Measurements from ENCODE around the gene ICA1L.
"Not testable (repeated sequence)": the region's sequence is repeated elsewhere in the genome, so short reads cannot be mapped to it uniquely, and the experiment has no call there.

Gene ICA1L

DNA sequence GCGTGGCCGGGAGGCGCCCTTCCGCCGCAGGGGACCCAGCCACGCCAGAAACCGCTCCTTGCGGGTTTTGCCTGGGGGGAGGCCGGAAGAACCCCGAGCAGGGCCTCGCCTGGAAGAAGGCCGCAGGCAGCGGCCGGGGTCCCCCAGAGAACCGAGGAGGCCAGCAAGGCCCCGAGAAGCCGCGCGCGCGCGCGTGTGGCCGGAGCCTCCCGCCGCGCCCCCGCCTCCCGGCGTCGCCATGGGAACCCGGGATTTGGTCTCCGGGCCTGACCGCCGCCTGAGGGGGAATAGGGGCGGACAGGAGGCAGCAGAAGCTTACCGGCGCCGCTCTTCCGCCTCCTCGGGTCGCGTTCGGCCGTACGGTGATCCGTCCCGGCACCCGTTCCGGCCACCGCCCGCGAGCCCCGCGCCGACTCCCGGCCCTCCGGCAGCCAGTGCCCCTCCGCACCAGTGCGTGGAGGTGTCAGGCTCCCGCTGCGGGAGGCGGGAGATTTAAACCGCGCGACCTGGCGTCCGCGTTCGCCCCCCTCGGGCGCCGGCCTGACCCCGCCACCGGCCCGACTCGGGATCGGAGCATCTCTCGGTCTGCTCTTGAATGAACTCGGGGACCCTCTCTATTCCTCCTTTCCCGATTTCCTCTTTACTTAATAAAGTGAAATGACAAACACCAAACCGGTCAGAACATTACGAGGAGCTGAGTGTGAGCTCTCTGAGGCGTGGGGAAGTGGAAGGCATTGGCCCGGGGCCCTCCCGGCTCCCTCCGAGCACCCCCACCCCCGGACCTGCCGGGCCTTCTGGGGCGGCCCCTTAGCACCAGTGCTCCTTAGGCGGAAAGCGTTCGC is at the start of gene ICA1L:
ICA1L (minus strand) TSS at position 467 of the 842 bp plus-strand sequence. CDS start 42,757 bp downstream, outside the sequence.
- DNase-seq = peak; percentile 34 to 54

DNA sequence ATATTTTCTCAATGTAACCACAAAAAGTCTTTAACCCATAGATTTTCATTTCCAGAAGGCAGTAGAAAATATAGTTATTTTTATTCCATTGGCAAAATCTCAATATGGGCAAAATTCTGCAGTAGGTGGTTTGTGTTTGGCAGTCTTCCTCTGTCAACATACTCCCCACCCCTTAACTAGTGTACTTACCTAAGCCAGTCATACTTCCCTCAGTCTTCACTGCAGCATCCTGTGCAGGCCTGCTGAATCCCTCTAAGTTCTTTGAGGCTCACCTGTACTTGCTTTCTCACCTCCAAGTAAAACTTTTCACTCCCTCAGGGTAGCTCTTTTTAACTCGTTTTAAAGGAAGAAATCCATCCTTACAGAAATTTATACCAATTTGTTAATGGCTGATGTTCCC is 47.3 kb upstream of the ICA1L start:
- no peak for DNase-seq

DNA sequence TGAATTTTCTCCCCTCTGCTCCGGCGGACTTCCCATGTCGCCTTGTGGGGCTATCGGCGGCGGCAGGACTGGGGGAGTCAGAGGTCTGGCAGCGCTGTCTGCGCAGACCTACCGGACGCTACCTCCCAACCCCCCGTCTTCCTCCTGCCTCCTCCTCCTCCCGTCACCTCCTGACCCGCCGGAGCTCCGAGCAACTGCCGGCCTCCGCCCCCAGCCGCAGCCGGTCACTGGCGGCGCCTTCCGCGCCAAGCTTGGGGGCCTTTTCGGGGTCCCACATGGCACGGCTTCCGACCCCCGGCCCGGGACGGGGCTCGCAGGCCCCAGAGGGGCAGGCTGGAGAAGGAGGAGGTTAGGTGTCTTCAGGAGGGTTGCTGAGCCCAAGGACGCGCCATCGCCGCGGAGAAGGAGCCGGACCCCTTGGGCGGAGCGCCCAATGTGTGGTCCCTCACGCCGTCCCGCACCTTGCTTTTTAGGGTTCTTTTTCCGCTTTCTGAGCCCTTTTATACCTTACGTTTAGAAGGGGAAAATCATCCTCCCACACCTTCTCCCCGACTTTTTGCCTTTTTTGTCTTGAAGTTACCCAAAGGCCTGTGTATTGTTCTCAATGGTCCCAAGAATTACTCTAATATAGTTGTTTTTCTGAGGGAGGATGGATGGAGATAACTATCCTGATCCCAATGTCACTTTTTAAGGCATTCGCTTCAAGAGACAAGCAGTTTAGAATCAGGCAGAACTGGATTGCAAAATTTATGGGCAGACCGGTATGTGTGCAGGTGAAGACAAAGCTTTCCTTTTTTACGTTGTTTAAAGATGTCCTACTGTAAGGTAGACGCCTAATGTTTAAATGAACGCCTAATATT is 41.0 kb upstream of the ICA1L start:
- not testable (repeated sequence) for DNase-seq

DNA sequence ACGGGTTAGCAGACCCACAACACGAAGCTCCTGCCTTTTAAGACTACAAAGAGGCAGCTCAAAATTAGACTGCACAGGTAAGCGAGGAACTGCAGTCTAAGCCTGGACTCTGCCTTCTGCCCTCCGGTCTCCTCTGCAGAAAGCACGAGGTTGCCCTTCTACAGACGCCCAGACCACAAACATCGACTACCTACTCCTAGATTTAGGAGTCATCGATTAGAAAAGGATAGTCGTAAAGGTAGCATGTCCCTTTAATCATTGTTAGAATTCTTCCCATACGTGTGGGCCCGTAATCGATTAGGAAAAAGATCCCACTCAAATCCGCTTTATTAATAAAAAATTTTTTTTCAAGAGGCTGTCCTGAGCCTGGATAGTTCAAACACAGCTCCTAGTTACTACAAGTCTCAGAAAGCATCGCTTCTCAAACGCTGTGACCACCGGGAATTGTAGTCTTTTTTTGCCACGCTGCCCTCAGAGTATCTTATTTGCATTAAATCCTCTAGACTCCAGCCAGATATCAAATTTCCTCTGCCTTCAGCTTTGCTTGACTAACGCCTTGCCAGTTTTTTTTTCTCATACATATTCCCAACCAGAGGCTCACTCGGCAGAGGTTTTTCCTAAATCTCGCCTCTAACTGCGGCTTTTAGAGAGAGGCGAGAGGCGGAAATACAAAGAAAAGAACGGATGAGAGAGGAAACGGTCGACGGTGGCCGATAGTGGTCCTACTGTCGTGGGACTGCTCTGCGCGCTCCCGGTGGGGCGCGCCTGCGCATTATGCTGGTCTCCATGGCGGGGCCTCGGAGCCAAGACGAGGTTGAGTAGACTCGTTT is 40.2 kb upstream of the ICA1L start, which contains the start of the genes CARF and WDR12:
CARF (plus strand) TSS at position 764 of the 830 bp plus-strand sequence. CDS start 29,628 bp downstream, outside the sequence.
WDR12 (minus strand) TSS at position 162 of the 830 bp plus-strand sequence. CDS start 197 bp downstream, outside the sequence.
- peak; percentile 82 to 84 for DNase-seq

DNA sequence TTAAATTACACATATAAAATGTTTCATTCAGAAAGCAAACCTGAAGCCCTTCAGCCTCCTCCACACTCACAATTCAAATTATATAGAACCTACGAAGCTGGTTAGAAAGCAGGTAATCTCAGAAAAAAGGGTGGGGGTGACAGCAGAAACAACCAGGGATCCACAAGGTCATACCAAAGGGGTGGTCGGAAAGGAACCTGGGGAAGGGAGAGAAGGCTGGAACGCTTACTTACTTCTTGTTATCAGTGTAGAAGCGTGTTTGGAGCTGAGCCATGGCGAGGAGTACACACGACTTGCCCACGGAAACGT is 39.6 kb upstream of the ICA1L start:
- no peak for DNase-seq

DNA sequence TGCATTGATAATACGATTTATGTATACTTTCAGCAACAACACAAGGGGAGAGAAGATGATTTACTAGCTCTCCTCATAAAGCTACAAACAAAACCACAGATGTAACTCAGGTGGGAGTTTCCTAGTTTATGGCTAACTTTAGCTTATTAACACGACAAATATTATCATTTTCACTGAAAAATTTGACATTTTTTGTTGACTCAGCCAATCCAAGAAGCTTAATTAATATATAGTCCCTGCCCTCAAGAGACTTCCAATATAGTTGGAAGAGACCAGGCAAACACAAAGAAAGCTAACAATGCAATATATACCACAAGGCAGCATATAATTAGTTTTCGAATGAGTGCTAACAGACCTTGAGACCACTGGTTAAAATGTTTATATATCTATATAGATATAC is 39.1 kb upstream of the ICA1L start:
- no peak for DNase-seq

DNA sequence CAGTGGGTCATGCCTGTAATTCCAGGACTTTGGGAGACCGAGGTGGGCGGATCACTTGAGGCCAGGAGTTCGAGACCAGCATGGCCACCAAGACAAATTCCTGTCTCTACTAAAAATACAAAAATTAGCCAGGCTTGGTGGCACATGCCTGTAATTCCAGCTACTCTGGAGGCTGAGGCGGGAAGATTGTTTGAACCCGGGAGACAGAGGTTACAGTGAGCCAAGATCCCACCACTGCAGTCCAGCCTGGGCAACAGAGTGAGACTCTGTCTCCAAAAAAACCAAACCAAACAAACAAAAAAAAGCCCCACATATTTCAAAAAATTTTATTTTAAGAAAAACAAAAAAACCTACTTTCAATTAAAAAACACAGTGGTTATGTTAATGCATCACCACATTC is 38.7 kb upstream of the ICA1L start:
- not testable (repeated sequence) for DNase-seq

DNA sequence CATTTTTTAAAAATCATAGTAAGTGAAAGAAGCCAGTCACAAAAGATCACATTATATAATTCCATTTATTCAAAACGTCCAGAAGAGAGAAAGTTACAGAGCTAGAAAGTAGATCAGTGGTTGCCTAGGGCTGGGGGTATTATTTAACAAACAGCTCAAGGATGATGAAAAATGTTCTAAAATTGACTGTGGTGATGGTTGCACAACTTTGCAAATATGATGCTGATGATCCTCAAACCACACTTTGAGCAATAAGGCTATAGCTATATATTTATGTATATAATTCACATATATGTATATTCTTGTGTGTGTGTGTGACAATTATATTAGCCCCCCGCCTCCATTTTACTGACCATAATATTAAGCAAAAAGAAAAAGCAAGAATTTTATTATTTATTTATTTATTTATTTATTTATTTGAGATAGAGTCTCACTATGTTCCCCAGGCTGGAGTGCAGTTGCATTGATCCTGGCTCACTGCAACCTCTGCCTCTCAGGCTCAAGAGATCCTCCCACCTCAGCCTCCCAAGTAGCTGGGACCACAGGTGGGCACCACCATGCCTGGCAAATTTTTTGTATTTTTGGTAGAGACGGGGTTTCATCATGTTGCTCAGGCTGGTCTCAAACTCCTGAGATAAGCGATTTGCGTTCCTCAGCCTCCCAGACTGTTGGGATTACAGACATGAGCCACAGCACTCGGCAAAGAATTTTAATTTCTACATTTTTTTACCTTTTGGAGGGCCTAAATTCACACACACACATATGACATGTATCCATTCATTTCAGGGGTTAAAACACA is 38.0 kb upstream of the ICA1L start:
- DNase-seq = no peak

DNA sequence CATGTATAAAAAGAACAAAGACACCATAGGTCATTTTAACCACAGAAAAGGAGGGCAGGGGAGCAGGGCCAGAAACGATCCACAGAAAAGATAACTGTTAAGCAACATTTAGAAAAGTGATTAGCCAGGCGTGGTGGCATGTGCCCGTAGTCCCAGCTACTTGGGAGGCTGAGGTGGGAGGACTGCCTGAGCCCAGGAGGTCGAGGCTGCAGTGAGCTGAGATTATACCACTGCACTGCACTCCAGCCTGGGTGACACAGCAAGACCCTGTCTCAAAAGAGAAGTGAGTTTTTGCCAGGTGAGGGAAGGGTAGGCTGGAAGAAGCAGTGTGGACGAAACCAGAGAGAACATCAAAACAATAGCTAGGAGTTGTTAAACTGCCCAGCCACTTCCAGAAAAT is 36.6 kb upstream of the ICA1L start:
- DNase-seq = no peak

DNA sequence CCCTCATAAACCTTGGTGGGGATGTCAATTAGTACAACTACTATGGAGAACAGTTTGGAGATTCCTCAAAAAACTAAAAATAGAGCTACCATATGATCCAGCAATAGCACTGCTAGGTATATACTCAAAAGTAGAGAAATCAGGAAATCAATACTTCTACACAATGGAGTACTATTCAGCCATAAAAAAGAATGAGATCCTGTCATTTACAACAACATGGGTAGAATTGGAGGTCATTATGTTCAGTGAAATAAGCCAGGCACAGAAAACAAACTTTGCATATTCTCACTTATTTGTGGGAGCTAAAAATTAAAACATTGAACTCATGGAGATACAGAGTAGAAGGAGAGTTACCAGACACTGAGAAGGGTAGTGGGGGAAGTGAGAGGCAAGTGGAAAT is 33.9 kb upstream of the ICA1L start:
- DNase-seq = not testable (repeated sequence)

DNA sequence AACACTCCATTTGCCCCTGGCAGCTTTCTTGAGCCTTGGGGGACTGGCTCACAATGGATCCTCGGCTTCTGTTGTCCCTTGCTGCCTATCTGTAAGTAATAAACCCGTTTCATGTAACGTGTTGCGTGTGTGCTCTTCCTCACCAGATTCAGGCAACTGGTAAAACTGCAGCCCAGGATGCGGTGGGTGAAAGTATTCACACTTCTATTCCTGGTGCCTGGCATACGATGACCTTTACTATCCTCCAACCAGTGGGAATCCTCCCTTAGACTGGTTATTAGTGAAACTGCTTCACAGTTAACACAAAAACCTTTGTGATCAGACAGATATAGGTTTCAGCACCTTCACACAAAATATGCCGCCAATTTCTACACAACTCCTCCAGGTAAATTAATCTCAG is 13.6 kb upstream of the ICA1L start:
- no peak for DNase-seq

DNA sequence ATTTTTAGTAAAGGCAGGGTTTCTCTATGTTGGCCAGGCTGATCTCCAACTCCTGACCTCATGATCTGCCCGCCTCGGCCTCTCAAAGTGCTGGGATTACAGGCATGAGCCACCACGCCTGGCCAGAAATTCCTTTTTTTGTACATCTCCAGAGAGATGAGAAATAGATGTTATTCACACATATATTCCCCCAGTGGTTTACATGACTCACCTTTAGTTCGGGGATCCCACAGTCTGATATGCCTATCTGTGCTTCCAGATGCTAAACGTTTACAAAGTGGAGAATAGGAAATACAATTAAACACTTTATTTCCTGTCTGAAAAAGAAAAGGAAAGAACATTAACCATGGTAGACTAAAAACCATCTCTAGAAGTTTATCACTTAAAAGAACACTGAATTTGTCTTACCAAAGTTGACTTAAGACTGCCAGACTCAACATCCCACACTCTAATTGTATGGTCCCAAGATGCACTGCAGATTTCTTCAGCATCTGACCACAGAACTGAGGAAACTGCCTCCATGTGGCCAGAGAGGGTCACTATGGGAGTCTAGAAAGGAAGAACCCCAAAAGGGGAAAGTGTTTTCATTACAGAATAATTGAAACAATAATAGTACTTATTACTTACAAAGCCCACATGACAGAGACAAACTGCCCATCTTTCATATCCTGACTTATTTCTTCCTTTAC is 12.6 kb upstream of the ICA1L start:
- DNase-seq = no peak

DNA sequence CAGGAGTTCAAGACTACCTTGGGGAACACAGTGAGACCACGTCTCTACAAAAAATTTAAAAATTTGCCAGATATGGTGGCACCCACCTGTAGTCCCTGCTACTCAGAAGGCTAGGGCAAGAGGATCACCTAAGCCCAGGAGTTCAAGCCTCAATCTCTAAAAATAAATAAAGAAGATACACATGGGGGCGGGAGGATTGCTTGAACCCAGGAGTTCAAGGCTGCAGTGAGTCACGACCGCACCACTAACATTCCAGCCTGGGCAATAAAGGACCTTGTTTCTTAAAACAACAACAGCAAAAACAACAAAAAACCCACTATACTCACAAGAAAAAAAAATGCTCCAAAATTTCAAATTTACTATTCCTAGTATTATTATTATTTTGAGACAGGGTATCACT is 10.0 kb upstream of the ICA1L start:
- DNase-seq = no peak

DNA sequence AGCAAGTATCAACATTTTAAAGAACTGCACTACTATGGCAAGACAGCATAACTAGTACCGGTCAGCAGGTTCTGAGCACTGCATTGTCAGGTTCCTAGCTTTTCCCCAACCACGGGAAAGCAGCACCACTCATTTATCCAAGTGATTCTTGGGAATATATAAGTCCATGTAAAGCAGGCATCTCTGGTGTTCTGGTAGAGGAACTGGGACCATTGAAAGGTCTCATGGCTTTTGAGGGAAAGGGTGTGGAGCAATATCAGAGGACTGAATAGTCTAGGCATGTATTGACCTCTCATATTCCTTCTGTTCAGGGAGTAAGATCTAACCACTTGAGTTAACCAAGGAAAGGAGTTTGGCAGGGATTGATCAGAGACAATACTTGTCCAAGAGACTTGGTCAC is 6.1 kb upstream of the ICA1L start:
- DNase-seq = no peak

DNA sequence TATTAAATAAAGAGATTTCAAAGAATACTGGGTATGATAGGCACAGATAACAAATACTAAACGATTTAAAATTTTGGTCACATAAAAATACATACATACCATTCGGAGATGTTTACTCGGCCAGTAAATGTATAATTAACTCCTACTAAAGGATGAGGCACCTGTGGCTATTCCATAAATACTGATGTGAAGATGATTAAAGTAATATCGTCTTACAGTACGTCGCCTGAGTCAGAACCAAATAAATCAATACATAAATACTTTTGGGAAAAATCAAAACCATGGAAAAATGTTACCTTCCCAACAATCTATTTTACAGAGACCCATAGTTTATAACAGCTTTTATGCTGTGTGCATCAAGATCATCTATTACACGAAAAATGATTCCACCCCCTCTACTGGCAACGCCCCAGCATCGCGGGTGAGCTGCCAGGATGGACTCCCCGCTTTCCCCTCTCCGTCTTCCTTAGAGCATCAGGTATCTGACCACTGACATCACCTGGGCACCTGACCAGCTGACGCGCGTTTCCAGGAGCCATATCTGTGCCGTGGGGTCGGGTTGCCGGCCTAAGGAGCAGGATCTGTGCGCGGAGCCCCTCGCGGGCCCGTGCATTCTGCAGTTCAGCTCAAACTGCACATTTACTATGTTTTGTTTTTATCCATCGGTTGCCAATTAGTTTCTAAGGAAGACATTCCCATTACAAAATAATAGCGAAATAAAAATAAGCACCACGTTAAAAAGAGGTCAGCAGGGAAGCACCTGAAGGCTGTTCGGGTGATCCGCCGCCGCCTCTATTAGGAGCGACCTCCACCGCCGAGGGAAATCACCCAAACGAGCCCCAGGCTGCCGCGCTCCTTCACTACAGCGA is 901 bp downstream of the ICA1L start:
- DNase-seq = peak; percentile 47 to 53

DNA sequence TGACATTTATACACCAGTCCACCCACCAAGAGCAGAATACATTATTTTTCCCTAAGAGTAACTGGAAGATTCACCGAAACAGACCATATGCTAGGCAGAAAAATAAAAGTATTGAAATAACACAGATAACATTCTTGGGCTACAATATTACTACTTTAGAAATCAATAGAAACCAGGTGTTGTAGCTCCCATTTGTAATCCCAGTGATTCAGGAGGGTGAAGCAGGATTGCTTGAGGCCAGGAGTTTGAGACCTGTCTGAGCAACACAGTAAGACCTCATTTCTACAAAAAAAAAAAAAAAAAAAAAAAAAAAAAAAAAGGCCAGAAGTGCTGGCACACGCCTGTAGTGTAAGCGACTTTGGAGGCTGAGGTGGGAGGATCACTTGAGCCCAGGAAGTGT is 9.6 kb downstream of the ICA1L start:
- DNase-seq = no peak

DNA sequence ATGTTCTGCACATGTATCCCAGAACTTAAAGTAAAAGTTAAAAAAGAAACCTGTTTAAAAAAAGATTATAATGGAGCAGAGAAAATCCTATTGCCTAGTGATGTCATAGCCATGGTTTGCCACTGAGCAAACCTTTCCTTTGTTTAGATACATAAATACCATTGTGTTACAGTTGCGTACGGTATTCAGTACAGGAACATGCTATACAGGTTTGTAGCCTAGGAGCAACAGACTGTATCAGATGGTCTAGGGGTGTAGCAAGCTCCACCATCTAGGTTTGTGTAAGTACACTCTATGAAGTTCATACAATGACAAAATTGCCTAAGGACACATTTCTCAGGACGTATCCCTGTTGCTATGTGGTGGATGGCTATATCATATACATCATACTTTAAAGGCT is 13.0 kb downstream of the ICA1L start:
- DNase-seq = no peak

DNA sequence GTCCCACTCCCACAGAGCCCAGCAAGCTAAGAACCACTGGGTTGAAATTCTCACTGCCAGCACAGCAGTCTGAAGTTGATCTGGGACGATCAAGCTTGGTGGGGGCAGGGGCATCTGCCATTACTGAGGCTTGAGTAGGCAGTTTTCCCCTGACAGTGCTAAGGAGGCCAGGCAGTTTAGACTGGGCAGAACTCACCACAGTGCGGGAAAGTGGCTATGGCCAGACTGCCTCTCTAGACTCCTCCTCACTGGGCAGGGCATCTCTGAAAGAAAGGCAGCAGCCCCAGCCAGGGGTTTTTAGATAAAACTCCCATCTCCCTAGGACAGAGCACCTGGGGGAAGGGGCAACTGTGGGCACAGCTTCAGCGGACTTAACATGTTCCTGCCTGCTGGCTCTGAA is 22.2 kb downstream of the ICA1L start:
- DNase-seq = not testable (repeated sequence)

DNA sequence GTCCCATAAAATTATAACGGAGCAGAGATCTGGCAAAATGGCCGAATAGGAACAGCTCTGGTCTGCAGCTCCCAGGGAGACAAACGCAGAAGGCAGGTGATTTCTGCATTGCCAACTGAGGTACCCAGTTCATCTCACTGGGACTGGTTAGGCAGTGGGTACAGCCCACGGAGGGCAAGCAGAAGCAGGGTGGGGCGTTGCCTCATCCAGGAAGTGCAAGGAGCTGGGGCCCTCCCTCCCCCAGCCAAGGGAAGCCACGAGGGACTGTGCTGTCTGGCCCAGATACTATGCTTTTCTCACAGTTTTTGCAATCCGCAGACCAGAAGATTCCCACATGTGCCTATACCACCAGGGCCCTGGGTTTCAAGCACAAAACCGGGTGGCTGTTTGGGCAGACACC is 22.8 kb downstream of the ICA1L start:
- DNase-seq = no peak
